K562 (cell line): ENCODE measurements around the gene KRTAP1-4. TPM values are rescaled to one million over a fixed set of nuclear protein-coding genes. Genes with fewer than 3 reads are reported as not detected.

Source experiments
- GTF2A2 ChIP-seq: IDR thresholded peaks from 2 replicates; pipeline ENCODE4 v1.6.1; 2016; ENCODE audit warnings: mild to moderate bottlenecking, missing genetic modification characterization, missing compliant biosample characterization
- HDAC8 ChIP-seq: fragments of 450-650 bp; IDR thresholded peaks from 2 replicates; pipeline ENCODE4 v1.6.1; 2016; ENCODE audit warnings: mild to moderate bottlenecking, missing genetic modification characterization, moderate library complexity, missing compliant biosample characterization
- MAFK ChIP-seq: IDR thresholded peaks from 2 replicates; pipeline ENCODE4 v1.6.1; 2011; ENCODE audit warnings: low read length, improper control_type of control experiment
- MTA1 ChIP-seq: fragments of 450-650 bp; IDR thresholded peaks from 2 replicates; pipeline ENCODE4 v1.6.1; 2017; ENCODE audit warnings: borderline replicate concordance
- PKNOX1 ChIP-seq: fragments of 450-650 bp; IDR thresholded peaks from 2 replicates; pipeline ENCODE4 v1.6.1; 2016
- U2AF1 ChIP-seq: fragments of 200-400 bp; formaldehyde crosslinking; optimal IDR thresholded peaks from 2 replicates; pipeline ENCODE3; 2017; ENCODE audit warnings: mild to moderate bottlenecking, low read depth, low read length, moderate library complexity
- ZBTB40 ChIP-seq, 2 experiments: fragments of 450-650 bp in 1 of 2; sonication (generic) in 1 of 2; formaldehyde crosslinking in 1 of 2; IDR thresholded peaks; 2 replicates each; pipeline versions ENCODE4 v1.7.1 to v1.9.0; 2016 to 2022; ENCODE audit warnings: inconsistent platforms in 1 of 2, mild to moderate bottlenecking in 1 of 2, missing genetic modification reagents in 1 of 2
- ZNF280A ChIP-seq: fragments of 450-650 bp; IDR thresholded peaks from 2 replicates; pipeline ENCODE4 v1.6.1; 2018; ENCODE audit warnings: mild to moderate bottlenecking, low read depth; ENCODE audit not compliant: partially characterized antibody
- polyA plus RNA-seq, 8 experiments: library from polyadenylated mRNA; depleted of rRNA in 4 of 8; stranded (reverse) in 5 of 8; unstranded in 3 of 8; fragments of >200 nt; fragmentation: Nextera tagmentation in 2 of 8; fragmentation: Illumina TruSeq in 1 of 8; extraction: Ambion mirVana in 2 of 8; extraction: Trizol in 1 of 8; gene quantifications; 2 replicates each; pipeline versions ENCODE4 v1.2.1 to v1.2.3, GENCODE V29; 2011 to 2014; ENCODE audit warnings: inconsistent platforms in 1 of 8, missing spikeins in 1 of 8
- total RNA-seq, 7 experiments: library from RNA; depleted of rRNA in 6 of 7; stranded (reverse); fragments of >200 nt in 6 of 7; fragmentation: Illumina TruSeq in 2 of 7; extraction: Trizol in 2 of 7; gene quantifications; 2 replicates each; pipeline versions ENCODE4 v1.2.1 to v1.2.3, GENCODE V29; 2011 to 2021; ENCODE audit warnings: low replicate concordance in 1 of 7

KRTAP1-4 gene
- total and polyA plus RNA-seq, 9 of the 15 experiments (the other 6 are each of a cell fraction or from before 2014, with no cell fraction given), result not detected

GRCh38 chr17:41019415-41019814, 10.6 kb downstream of the KRTAP1-4 start (continued):
- TF ChIP-seq ZBTB40 (IDR thresholded peaks at IDR 0.05), result no peak
- no peak for TF ChIP-seq ZBTB40 (CRISPR knock-in tag; IDR thresholded peaks at IDR 0.05)
- no peak for TF ChIP-seq MAFK
- TF ChIP-seq GTF2A2 (tag), result no peak
- TF ChIP-seq MTA1, result no peak
- TF ChIP-seq U2AF1, result no peak
- TF ChIP-seq HDAC8 (tag), result no peak
- no peak for TF ChIP-seq ZNF280A
- TF ChIP-seq PKNOX1, result no peak
